ENCODE results near the gene NFYB. TPM values are rescaled to one million over a fixed set of nuclear protein-coding genes. Genes with fewer than 3 reads are reported as not detected.

Gene NFYB
- polyA plus RNA-seq, 1 of the 3 experiments (the other 2 are of a cell fraction) = 11.0 TPM

GRCh38 chr12:104121001-104121400, 17.0 kb downstream of the NFYB start:
- peaks cover 0 to 17% of the 10 kb centered on the region in 2 experiments; a peak in 1 of 4 replicates for H3K4me1 ChIP-seq (ENCODE audit: control insufficient read depth in 1 of 2, insufficient read depth in 2 of 2, low read depth in 1 of 2, low read length in 1 of 2)
- H3K9me3 ChIP-seq = no peaks in the 10 kb centered on the region
- no peak overlapping the region for H3K4me3 ChIP-seq (ENCODE audit: low read depth in 2 of 2, low read length in 1 of 2)
- POLR2A ChIA-PET = no interaction called here
- peaks cover 65% of the 10 kb centered on the region in 2 experiments for H3K36me3 ChIP-seq (replicated peaks in 1 of 2; ENCODE audit: control insufficient read depth in 1 of 2, insufficient read depth in 2 of 2, low read length in 1 of 2)
- no peaks in the 10 kb centered on the region for H3K27me3 ChIP-seq (ENCODE audit: insufficient read depth)
- peak overlapping the region; percentile 37; the same call in 1 of the 2 replicates for H3K9ac ChIP-seq
- TF ChIP-seq EP300 (IDR thresholded peaks at IDR 0.05; ENCODE audit: borderline replicate concordance in 1 of 2, low read depth in 1 of 2, low read length in 1 of 2) (peak in 1 of 2 experiments; percentile 51; a peak in 1 of 4 replicates), TEAD4 (IDR thresholded peaks at IDR 0.05; ENCODE audit: borderline replicate concordance, insufficient read depth) (peak; percentile 62; the same call in 1 of the 2 replicates), IRF3 (IDR thresholded peaks at IDR 0.05; ENCODE audit: low read depth, low read length) (no peak), RCOR1 (IDR thresholded peaks at IDR 0.05; ENCODE audit: low read length) (no peak), PBX3 (IDR thresholded peaks at IDR 0.05) (peak; percentile 75), FOSL2 (IDR thresholded peaks at IDR 0.05; ENCODE audit: borderline replicate concordance, low read depth) (peak; percentile 79; the same call in 1 of the 2 replicates), TCF12 (IDR thresholded peaks at IDR 0.05) (peak; percentile 49), REST (IDR thresholded peaks at IDR 0.05; ENCODE audit: low read depth, low read length) (no peak), POLR2AphosphoS5 (IDR thresholded peaks at IDR 0.05; ENCODE audit: low read depth, low read length) (0 out of 2 replicates have a peak, but pooled peaks have one; percentile 11), RXRA (IDR thresholded peaks at IDR 0.05; ENCODE audit: borderline replicate concordance, low read depth) (peak; percentile 45; the same call in 1 of the 2 replicates), JUND (IDR thresholded peaks at IDR 0.05) (peak; percentile 66)
- CTCF ChIA-PET = interaction anchor here (0.6 to 2.4 kb wide), 3 partner anchors 12 to 494 kb away, joined by 3 to 15 read pairs (median 3); no protein-coding TSS in a partner anchor
- peak overlapping the region; percentile 28 to 59; a peak in 3 of 4 replicates for H3K27ac ChIP-seq (ENCODE audit: low read depth in 2 of 2, low read length in 1 of 2)
- no peaks in the 10 kb centered on the region for H3K9me2 ChIP-seq
- no peaks in the 10 kb centered on the region for H4K20me1 ChIP-seq (ENCODE audit: insufficient read depth)
- H2AFZ ChIP-seq (ENCODE audit: low read depth) = no peak overlapping the region
- peak overlapping the region; percentile 39; the same call in 1 of the 2 replicates for H3K4me2 ChIP-seq
- H3K79me2 ChIP-seq (ENCODE audit: insufficient read depth) = peaks cover 9% of the 10 kb centered on the region; the same call in 1 of the 2 replicates
- DNase-seq = no peak
- H3F3A ChIP-seq (replicated peaks; ENCODE audit: insufficient read depth) = peaks cover 22% of the 10 kb centered on the region

- TF ChIP-seq RCOR1 (IDR thresholded peaks at IDR 0.05; ENCODE audit: low read length) = no peak
- TF ChIP-seq RXRA (IDR thresholded peaks at IDR 0.05; ENCODE audit: borderline replicate concordance, low read depth) = no peak
- TF ChIP-seq SIN3A (IDR thresholded peaks at IDR 0.05; ENCODE audit: borderline replicate concordance, low read depth, low read length) = no peak
- no peak for TF ChIP-seq PBX3 (IDR thresholded peaks at IDR 0.05)
- TF ChIP-seq FOXM1 (IDR thresholded peaks at IDR 0.05; ENCODE audit: low read depth) = no peak
- no peak for TF ChIP-seq FOXJ3 (CRISPR knock-in tag; IDR thresholded peaks at IDR 0.05)
- TF ChIP-seq TAF1 (IDR thresholded peaks at IDR 0.05; ENCODE audit: borderline replicate concordance, low read depth, low read length) = no peak
- no peak for TF ChIP-seq POLR2AphosphoS5 (IDR thresholded peaks at IDR 0.05; ENCODE audit: low read depth, low read length)
- TF ChIP-seq YY1 (IDR thresholded peaks at IDR 0.05; ENCODE audit: low read depth) = no peak
- no peak for TF ChIP-seq MAX (IDR thresholded peaks at IDR 0.05; ENCODE audit: low read depth)
- TF ChIP-seq NRF1 (IDR thresholded peaks at IDR 0.05; ENCODE audit: low read depth, low read length) = no peak
- no peak for TF ChIP-seq CHD2 (IDR thresholded peaks at IDR 0.05; ENCODE audit: low read length, partially characterized antibody)
- no peak for TF ChIP-seq MXI1 (IDR thresholded peaks at IDR 0.05; ENCODE audit: low read depth, low read length)
- TF ChIP-seq TEAD4 (IDR thresholded peaks at IDR 0.05; ENCODE audit: borderline replicate concordance, insufficient read depth) = no peak
- no peak overlapping the region for H3K4me3 ChIP-seq (ENCODE audit: low read depth in 2 of 2, low read length in 1 of 2)
- H3F3A ChIP-seq (replicated peaks; ENCODE audit: insufficient read depth) = peaks cover 6% of the 10 kb centered on the region
- H3K9ac ChIP-seq = no peak overlapping the region
- no peaks in the 10 kb centered on the region for H3K9me2 ChIP-seq
- no peaks in the 10 kb centered on the region for H3K4me1 ChIP-seq (ENCODE audit: control insufficient read depth in 1 of 2, insufficient read depth in 2 of 2, low read depth in 1 of 2, low read length in 1 of 2)
- H3K27ac ChIP-seq (ENCODE audit: low read depth in 2 of 2, low read length in 1 of 2) = no peak overlapping the region
- H3K9me3 ChIP-seq = no peaks in the 10 kb centered on the region
- H2AFZ ChIP-seq (ENCODE audit: low read depth) = no peak overlapping the region
- CTCF ChIA-PET = no interaction called here
- peaks cover 40 to 46% of the 10 kb centered on the region in 2 experiments for H3K36me3 ChIP-seq (replicated peaks in 1 of 2; ENCODE audit: control insufficient read depth in 1 of 2, insufficient read depth in 2 of 2, low read length in 1 of 2)
- H3K4me2 ChIP-seq = no peak overlapping the region
- no peak for DNase-seq
- POLR2A ChIA-PET = no interaction called here
- H4K20me1 ChIP-seq (ENCODE audit: insufficient read depth) = no peaks in the 10 kb centered on the region
- peaks cover 9% of the 10 kb centered on the region; the same call in 1 of the 2 replicates for H3K79me2 ChIP-seq (ENCODE audit: insufficient read depth)
- H3K27me3 ChIP-seq (ENCODE audit: insufficient read depth) = no peaks in the 10 kb centered on the region
These were observed 22.4 kb downstream of the NFYB start for GRCh38 chr12:104115587-104115975.

All from SK-N-SH (cell line).